ENCODE measurements around the gene TMEM170B.

Gene TMEM170B, protein sequence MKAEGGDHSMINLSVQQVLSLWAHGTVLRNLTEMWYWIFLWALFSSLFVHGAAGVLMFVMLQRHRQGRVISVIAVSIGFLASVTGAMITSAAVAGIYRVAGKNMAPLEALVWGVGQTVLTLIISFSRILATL

DNA sequence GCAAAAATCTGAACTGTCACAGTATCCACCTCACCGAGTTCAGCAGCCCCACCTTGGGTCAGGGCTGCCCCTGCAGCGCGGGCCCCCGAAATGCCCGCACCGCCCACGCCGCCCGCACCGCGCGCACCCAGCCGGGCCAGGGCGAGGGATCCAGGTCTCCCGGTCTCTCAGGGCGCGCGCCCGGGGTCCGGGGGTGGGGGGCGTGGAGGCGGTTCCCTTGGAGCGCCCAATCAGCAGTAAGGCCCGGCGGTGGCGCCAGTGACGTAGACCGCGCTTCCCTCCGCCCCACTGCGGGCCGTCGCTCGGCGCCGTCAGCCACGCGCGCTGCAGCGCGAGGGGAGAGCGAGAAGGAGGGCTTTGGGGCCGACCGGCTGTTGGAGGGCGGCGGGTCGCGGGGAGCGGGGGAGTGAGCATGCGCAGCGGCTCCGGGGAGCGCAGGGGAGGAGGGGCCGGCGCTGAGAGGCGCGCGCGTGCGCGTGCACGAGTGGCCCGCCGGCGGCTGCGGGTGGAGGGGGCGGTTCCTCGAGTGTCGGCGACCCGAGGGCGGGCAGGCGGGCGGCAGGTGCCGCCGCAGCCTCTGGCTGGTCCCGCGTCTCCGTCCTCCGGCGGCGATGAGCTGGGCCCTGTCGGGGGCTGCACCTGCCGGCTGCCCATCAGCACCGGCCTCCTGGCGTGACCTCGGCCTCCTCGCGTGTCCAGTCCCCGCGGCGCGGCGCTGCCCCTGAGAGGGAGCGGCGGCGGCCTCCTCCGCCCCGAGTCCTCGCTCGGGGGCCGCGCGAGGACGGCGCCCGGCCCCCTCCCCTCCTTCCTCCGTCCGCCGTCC is at the start of gene TMEM170B:
TMEM170B (plus strand) TSS at position 521 of the 823 bp plus-strand sequence. CDS start 529 bp downstream, outside the sequence.
- H3K27ac ChIP-seq: no peak within 1 kb of the TSS
- no peaks in the 10 kb centered on the region for H3K36me3 ChIP-seq (replicated peaks)
- peak within 1 kb of the TSS; percentile 66 for H3K4me3 ChIP-seq (ENCODE audit: low read depth, low read length)
- in situ Hi-C loops (cut with HindIII; ENCODE audit: low pct_ligation_motif_present, low sequenced_read_pairs): no loop called here
- DNase-seq: peak; percentile 51
- H3K27me3 ChIP-seq (replicated peaks): no peaks in the 10 kb centered on the region
- TF ChIP-seq, protein P1, sequence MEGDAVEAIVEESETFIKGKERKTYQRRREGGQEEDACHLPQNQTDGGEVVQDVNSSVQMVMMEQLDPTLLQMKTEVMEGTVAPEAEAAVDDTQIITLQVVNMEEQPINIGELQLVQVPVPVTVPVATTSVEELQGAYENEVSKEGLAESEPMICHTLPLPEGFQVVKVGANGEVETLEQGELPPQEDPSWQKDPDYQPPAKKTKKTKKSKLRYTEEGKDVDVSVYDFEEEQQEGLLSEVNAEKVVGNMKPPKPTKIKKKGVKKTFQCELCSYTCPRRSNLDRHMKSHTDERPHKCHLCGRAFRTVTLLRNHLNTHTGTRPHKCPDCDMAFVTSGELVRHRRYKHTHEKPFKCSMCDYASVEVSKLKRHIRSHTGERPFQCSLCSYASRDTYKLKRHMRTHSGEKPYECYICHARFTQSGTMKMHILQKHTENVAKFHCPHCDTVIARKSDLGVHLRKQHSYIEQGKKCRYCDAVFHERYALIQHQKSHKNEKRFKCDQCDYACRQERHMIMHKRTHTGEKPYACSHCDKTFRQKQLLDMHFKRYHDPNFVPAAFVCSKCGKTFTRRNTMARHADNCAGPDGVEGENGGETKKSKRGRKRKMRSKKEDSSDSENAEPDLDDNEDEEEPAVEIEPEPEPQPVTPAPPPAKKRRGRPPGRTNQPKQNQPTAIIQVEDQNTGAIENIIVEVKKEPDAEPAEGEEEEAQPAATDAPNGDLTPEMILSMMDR (IDR thresholded peaks at IDR 0.05; ENCODE audit: low read depth, low read length, missing control alignments): no peak

DNA sequence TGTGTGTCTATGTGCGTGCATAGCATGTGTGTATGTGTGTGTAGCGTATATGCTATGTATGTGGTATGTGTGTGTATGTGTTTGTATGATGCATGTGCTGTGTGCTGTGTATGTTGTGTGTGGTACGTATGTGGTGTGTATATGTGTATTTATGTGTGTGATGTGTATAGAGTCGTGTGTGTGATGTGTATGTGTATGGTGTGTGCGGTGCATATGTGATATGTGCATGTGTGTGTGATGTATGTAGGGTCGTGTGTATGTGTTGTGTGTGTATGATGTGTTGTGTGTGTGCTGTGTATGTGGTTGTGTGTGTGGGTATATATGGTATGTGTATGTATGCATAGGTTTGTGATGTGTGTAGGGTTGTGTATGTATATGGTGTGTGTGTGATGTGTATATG is 46.6 kb upstream of the TMEM170B start:
- no peak overlapping the region for H3K27ac ChIP-seq
- TF ChIP-seq, protein P1 (IDR thresholded peaks at IDR 0.05; ENCODE audit: low read depth, low read length, missing control alignments): no peak
- no peaks in the 10 kb centered on the region for H3K27me3 ChIP-seq (replicated peaks)
- in situ Hi-C loops (cut with HindIII; ENCODE audit: low pct_ligation_motif_present, low sequenced_read_pairs): no loop called here
- H3K4me3 ChIP-seq (ENCODE audit: low read depth, low read length): no peak overlapping the region
- DNase-seq: no peak
- H3K36me3 ChIP-seq (replicated peaks): no peaks in the 10 kb centered on the region

DNA sequence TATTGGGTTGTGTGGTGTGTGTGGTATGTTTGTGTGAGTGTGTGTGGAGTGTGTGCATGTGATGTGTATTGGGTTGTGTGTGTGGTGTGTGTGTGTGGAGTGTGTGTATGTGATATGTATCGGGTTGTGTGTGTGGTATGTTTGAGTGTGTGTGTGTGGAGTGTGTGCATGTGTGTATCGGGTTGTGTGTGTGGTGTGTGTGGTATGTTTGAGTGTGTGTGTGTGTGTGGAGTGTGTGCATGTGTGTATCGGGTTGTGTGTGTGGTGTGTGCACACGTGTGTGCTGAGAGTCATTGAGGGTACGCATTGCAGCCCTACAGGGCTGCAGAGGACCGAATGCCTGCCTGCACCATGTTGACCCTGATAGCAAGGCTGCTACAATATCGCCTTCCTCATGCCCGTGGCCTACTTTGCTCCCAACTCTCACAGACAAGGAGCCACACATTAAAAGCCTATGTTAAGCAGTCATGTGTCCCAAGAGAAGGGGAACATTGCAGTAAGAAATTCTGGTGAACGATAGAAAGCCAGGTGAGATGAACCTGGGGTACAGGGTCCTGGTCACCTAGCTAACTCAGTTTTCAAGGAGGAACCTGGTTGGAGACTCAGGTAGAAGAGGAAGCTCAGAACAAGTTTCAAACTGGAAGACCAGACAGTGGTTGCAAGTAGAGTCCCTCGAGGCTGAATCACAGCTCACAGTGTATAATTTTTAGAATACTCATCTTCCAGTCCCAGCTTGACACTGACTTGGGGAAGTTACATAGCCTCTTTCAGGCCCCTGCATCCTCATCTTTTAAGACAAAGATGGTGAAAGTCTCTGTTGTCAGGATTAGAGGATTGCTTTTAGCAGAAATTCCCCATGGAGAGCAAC is 45.7 kb upstream of the TMEM170B start:
- TF ChIP-seq, protein P1 (IDR thresholded peaks at IDR 0.05; ENCODE audit: low read depth, low read length, missing control alignments): no peak
- no peak overlapping the region for H3K4me3 ChIP-seq (ENCODE audit: low read depth, low read length)
- no peaks in the 10 kb centered on the region for H3K27me3 ChIP-seq (replicated peaks)
- no peak overlapping the region for H3K27ac ChIP-seq
- H3K36me3 ChIP-seq (replicated peaks): no peaks in the 10 kb centered on the region
- in situ Hi-C loops (cut with HindIII; ENCODE audit: low pct_ligation_motif_present, low sequenced_read_pairs): no loop called here
- DNase-seq: no peak

DNA sequence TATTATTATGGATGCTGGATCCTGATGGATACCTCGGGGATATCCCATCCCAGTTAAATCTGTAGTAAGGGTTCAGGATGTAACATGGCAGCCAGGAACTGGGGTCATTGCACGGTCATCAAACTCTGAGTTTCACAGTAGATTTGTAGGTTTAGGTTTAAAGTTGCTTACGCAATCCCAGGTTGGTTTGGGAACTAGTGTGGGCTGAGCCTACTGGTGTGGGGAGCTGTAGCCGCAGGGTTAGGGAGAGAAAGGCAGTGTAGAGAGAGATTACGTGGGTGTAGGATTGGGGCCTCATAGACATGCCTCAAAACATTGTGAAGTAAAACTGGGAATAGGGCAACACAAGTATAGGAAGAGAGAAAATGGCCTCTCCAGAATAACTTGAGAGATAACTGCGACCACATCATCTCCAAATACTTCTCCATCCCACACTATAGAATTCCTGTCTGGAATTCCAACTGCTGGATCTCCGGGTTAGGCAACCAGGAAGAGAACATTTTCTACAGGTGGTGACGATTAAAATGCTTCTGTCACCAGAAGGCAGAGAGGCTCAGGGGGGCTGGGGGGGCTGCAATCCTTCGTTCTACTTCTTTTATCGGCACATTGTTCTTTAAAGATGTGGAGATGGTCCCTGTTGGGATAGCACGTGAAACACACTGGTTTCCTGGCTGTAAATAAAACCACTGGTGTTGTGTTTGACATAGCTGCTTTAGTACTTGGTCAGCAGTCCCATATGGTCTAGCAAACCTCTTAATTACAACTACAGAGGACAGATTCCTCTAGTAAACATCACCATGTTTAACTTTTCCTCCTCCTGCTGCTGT is 44.9 kb upstream of the TMEM170B start:
- Histone ChIP-seq H3K27ac (no peak overlapping the region), H3K27me3 (replicated peaks) (no peaks in the 10 kb centered on the region), H3K36me3 (replicated peaks) (no peaks in the 10 kb centered on the region), H3K4me3 (ENCODE audit: low read depth, low read length) (no peak overlapping the region)
- TF ChIP-seq, protein P1 (IDR thresholded peaks at IDR 0.05; ENCODE audit: low read depth, low read length, missing control alignments): no peak
- DNase-seq: no peak
- in situ Hi-C loops (cut with HindIII; ENCODE audit: low pct_ligation_motif_present, low sequenced_read_pairs): no loop called here

DNA sequence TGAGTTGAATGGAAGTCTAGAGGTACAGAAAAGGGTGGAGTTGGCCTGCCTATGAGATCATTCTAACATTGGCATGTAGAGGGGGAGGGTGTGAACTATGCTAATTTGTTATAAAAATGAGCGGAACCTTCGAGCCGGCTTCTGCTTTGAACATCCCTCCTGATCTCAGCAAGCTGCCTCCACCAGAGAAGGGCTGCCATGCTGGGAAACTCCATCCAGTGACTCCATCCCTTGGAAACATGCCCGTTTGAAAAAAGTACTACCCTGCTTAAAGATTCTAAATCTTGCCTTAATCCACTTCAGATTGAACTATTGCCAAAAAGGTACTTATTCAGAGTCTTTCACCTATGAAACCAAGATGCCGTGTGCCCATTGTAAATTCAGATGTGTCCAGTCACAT is 43.6 kb upstream of the TMEM170B start:
- Histone ChIP-seq H3K27me3 (replicated peaks) (no peaks in the 10 kb centered on the region), H3K27ac (no peak overlapping the region), H3K4me3 (ENCODE audit: low read depth, low read length) (no peak overlapping the region), H3K36me3 (replicated peaks) (no peaks in the 10 kb centered on the region)
- in situ Hi-C loops (cut with HindIII; ENCODE audit: low pct_ligation_motif_present, low sequenced_read_pairs): no loop called here
- no peak for DNase-seq
- TF ChIP-seq, protein P1 (IDR thresholded peaks at IDR 0.05; ENCODE audit: low read depth, low read length, missing control alignments): no peak

All from brain microvascular endothelial cell (primary cell).